HCT116 (cell line): Measurements from ENCODE around the gene COTL1.

Experiments
- ATF3 ChIP-seq: IDR thresholded peaks from 2 replicates; pipeline ENCODE4 v1.6.1; 2012
- CEBPB ChIP-seq: IDR thresholded peaks from 2 replicates; pipeline ENCODE4 v1.6.1; 2012; ENCODE audit warnings: low read depth
- CTCF ChIP-seq, 3 experiments: fragments of 200-600 bp in 1 of 3; sonication (generic) in 1 of 3; IDR thresholded peaks in 2 of 3; conservative IDR thresholded peaks in 1 of 3; 2 replicates each; pipeline ENCODE4 v1.5.1; 2012 to 2017; ENCODE audit warnings: low read depth in 2 of 3, low read length in 2 of 3, antibody characterized with exemption in 1 of 3, borderline replicate concordance in 1 of 3, control low read depth in 1 of 3, mild to moderate bottlenecking in 1 of 3, mixed read lengths in 1 of 3, mixed run types in 1 of 3, moderate library complexity in 1 of 3; ENCODE audit not compliant: insufficient read depth in 1 of 3
- EZH2 ChIP-seq: fragments of 200-600 bp; sonication (generic); IDR thresholded peaks from 2 replicates; pipeline ENCODE4 v1.6.1; 2017; ENCODE audit warnings: antibody characterized with exemption, mixed run types
- EZH2phosphoT487 ChIP-seq: fragments of 200-600 bp; IDR thresholded peaks from 2 replicates; pipeline ENCODE4 v1.6.1; 2018; ENCODE audit warnings: antibody characterized with exemption, borderline replicate concordance
- JUND ChIP-seq: IDR thresholded peaks from 2 replicates; pipeline ENCODE4 v1.6.1; 2012
- POLR2A ChIP-seq: IDR thresholded peaks from 2 replicates; pipeline ENCODE4 v1.7.0; 2011; ENCODE audit warnings: borderline replicate concordance; ENCODE audit not compliant: insufficient read depth, insufficient read length; ENCODE audit errors: extremely low read depth
- POLR2AphosphoS5 ChIP-seq: IDR thresholded peaks from 2 replicates; pipeline ENCODE4 v1.6.1; 2011; ENCODE audit warnings: mild to moderate bottlenecking, low read depth, low read length, moderate library complexity
- RAD21 ChIP-seq: IDR thresholded peaks from 2 replicates; pipeline ENCODE4 v1.6.1; 2012; ENCODE audit warnings: low read depth, mild to moderate bottlenecking
- REST ChIP-seq: IDR thresholded peaks from 2 replicates; pipeline ENCODE4 v1.6.1; 2012; ENCODE audit warnings: low read depth
- SIN3A ChIP-seq: IDR thresholded peaks from 2 replicates; pipeline ENCODE4 v1.6.1; 2012; ENCODE audit warnings: low read depth
- ZFX ChIP-seq: fragments of 450-650 bp; IDR thresholded peaks from 2 replicates; pipeline ENCODE4 v1.6.1; 2017

- TF ChIP-seq POLR2A, result no peak
- TF ChIP-seq CTCF (IDR thresholded peaks at IDR 0.05 in 2 of 3, conservative IDR thresholded peaks at IDR 0.05 in 1 of 3; ENCODE audit: borderline replicate concordance in 1 of 3, insufficient read depth in 1 of 3, low read depth in 2 of 3, low read length in 2 of 3), result no peak
- TF ChIP-seq EZH2, result no peak
- TF ChIP-seq ZFX, result no peak
- no peak for TF ChIP-seq ATF3
- TF ChIP-seq REST, result no peak
- no peak for TF ChIP-seq RAD21
- no peak for TF ChIP-seq SIN3A
- no peak for TF ChIP-seq JUND
- TF ChIP-seq POLR2AphosphoS5, result no peak
- no peak for TF ChIP-seq CEBPB
- TF ChIP-seq EZH2phosphoT487, result no peak
Measured at GRCh38 chr16:84585467-84585866, 32.4 kb downstream of the COTL1 start.
